Islet precursor cell (in vitro differentiated cells): Measurements from ENCODE around the gene IZUMO4.
"Not testable (repeated sequence)": the region's sequence is repeated elsewhere in the genome, so short reads cannot be mapped to it uniquely, and the experiment has no call there.

ENCODE experiments used
- DNase-seq: peaks from one replicate; pipeline ENCODE4 v3.0.0-alpha.2; 2018

IZUMO4 gene

DNA sequence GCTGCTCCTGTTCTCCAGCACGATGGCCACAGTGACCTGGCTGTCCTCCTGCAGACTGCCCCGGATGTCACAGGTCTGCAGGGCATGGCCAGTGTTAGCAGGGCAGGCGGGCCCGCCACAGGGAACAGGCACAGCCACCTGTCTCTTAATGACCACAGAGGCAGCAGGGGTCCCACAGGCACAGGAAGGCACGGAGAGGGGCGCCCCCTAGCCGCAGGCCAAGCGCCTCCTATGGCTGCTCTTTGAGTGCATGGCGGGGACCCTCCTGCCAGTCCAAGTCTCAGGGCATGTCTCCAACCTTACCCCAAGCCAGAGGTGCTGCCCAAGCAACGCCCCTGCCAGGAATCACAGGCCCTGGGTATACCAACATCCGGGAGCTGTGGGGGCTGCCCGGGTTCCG, 14.1 kb downstream of the IZUMO4 start:
- DNase-seq = no peak

DNA sequence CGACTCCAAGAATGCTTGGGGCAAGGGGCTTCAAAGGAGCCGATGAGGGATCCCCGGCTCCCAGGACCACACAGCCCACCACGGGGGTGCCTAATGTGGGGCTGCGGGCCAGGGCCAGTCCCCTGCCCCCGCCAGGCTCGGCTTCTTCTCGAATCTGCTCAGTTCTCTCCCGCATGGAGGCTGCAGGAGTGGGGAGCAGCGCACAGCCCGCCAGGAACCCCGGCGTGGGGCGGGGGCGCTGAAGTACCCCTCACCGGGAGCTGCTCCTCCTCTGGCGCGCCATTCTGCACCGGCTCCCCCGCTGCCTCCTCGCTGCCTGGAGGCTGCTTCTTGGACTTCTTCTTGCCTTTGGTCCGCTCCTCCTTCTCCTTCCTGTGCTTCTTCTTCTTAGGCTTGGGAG, 14.7 kb downstream of the IZUMO4 start:
- no peak for DNase-seq

DNA sequence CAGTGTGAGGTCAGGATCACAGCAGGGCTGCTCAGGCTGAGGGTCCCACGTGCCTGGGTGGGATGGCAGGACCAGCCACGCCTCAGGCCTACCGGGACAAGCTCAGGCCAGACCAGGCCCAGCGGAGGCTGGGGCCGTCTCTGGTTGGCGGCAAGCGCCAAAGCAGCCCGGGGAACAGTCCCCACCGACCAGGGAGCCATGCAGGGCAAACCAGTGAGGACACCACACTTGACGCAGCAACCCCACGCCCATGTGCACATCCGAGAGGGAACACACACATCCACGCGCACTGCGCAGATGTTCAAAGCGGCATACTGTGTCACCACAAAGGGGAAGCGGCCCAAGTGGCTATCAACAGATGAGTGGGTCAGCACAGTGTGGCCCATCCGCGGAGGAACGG, 15.2 kb downstream of the IZUMO4 start:
- DNase-seq = no peak

DNA sequence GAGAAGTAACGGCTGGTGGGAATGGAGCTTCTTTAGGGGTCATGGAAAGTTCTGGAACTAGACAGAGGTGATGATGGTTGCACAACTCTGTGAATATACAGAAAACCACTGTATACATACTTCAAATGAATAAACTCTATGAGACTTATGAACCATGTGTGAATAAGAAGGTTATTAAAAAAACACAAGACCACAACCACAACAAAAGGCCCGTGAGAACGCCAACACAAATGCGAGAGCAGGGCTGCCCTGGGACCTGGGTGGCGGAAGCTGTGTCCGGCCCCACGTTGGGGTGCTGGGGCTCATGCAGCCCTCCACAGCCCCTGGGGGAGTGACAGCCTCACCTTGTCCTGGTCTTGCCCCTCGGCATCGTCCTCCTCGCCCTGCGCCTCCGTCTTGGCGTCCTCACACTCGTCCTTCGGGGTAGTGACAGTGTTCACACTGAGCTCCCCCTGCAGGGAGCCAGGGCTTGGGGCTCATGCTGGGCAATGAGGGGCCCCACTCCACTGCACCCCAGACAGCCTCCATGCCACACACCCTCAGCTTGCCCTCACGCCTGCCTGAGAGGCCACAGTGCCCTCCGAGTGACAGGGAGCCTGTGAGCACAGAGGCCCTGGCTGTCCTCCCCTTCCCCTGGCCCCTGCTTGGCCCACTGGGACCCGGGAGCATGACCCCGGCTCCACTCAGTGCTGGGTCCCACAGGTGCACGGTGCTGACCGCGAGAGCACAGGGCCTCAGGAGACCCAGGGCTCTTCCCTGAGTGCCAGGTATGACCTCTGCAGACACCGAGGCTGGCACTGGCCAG, 16.0 kb downstream of the IZUMO4 start:
- no peak for DNase-seq

DNA sequence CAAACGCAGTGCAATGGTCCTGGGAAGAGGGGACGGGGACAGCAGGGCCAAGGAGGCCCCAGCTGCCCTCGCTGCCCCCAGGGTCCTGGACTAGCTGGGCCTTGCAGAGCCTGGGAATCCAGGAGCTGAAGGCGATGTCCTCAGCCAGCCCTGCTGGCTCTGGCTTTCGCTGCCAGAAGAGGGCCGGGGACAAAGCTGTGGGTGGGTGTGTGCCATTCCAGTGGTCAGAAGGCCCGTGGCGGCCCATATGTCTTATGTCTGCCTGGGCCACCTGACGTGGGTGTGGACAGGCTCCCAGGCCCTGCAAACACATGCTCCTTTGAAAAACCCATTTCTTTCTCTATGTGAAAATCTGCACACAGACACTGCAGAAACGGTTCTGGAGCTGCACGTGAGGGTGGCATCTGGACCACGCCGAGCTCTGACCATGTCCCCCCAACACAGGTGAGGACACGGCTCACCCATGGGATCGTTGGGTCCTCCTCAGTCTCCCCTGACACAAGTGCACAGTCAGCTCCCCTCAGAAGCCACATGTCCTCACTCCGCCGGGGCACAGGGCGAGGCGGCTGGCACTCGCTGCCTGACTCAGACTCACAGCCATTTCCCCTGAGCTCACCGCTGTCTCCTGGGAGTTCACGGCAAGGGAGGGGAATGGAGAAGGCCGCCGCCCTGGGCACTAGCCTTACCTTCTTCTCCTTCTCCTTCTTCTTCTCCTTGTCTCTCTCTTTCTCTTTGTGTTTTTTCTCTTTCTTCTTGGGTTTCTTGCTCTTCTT, 16.9 kb downstream of the IZUMO4 start:
- no peak for DNase-seq

DNA sequence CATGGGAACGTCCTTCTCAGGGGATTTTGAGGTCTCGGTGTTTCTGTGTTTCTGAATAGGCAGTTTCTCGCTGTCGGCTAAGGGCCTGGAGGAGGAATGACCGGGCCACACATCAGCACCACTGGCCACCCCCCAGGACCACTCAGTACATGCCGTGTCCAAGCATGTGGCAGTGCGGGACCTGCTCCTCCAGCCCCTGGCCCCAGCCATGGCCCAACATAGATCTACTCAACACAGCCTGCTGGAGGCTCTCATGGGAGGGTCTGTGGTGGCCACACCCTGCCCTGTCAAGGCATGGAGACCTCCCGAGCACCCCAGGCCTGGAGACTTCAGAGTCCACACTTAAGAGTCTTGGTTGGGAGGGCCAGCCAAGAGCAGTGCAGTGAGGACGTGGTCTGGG, 17.5 kb downstream of the IZUMO4 start:
- DNase-seq = no peak

DNA sequence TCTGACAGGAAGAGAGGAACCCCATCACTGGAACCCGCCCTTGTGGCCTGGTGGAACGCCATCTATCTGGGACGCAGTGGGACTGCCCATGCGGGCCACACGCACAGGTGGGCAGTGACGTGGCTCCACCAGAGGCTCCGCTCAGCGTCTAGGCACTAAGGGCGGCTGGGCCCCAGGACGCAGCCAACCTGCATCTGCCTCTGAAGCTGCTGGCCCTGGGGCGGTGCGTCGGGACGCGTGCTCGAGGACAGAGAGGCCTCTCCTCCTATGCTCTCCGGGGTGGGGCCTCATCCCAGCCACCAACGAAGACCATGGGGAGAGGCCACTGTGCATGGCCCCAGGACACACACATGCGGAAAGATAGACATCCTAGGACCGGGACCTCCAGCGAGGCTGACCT, 18.1 kb downstream of the IZUMO4 start:
- no peak for DNase-seq

DNA sequence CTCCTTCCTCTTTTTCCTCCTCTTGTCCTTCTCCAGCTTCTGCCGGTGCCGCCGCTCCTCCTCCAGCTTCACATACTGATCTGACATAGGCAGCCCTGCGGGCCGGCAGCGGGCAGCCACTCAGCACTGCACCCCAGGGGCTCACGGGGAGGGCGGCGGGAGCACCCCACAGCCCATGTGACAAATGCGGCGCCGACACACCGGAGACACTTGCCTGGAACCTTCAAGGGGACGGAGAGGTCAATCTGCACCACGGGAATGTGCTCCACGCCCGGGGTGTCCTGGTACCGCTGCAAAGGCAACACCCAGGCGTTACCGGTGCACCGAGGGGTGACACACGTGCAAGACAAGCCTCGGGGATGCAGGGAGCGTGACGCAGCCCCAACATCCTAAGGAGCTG, 18.6 kb downstream of the IZUMO4 start:
- DNase-seq = no peak

DNA sequence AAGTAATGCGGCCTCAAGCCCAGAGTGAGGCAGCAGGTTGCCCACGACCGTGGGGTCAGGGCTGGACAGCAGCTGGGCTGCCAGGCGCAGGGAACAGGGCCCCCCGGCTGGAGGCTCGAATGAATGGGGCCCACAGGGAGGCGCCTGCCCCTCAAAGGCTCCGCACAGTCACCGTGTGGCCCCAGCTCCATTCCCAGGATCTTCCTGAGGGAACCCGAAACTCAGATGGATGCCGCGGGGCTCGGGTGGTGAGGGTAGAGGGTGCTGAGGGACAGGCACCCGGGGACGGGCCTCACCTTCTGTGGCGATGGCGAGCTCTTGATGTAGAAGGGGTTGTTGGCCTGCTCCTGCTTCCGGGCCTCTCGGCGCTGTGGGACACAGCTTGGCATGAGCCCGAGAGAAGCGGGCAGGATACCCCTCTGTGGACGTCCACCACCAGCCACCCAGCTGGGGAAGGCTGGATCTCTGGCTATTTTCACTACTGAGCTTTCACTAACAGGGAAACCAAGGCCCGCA, 19.3 kb downstream of the IZUMO4 start:
- no peak for DNase-seq

DNA sequence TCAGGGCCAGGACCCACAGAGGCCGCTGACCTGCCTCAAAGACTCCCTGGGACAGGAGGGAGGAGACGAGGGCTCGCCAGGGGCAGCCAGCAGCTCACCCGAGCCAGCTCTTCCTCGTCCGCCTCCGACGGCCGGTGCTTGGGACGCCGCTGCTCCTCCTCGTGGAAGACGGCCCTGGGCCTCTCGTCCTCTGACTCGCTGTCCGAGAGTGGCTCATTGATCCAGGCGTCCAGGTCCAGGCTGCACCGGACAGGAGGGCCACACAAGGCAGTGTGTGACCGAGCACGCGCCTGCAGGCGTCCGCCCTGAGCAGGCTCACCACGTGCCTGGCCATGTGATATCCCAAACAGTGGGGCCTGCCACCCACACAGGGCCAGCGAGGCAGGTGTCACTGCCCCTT, 19.8 kb downstream of the IZUMO4 start:
- DNase-seq = no peak

DNA sequence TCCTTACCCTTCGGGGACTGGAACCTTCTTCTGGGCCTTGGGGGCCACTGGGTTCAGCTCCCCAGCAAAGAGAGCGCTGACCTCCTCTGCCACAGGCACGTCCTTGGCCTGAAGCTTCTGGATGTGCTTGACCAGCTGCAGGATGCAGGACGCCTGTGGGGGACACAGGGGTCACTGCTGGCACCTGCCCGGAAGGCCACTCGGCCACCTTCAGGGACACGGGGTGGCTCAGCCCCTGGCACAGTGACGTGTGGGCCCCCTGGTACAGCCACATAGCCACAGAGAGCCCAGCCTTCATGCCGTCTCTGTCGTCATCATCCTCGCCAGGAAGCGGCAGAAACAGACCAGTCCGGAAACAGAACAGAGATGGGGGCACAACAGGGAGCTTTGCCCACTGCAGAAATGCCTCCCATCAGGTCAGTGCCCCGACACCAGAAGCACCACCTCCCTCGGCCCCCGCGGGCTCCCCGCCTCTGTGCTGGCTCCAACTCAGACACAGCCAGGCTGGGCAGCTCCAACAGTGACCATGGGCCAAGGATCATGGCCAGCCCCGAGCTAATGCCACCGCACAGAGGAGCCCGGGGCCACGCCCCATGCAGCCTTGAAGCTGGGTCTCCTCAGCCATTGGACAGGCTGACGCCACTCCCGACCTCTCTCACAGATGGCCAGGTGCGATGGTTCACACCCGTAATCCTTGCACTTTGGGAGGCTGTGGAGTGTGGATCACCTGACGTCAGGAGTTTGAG, 20.7 kb downstream of the IZUMO4 start:
- DNase-seq = no peak

DNA sequence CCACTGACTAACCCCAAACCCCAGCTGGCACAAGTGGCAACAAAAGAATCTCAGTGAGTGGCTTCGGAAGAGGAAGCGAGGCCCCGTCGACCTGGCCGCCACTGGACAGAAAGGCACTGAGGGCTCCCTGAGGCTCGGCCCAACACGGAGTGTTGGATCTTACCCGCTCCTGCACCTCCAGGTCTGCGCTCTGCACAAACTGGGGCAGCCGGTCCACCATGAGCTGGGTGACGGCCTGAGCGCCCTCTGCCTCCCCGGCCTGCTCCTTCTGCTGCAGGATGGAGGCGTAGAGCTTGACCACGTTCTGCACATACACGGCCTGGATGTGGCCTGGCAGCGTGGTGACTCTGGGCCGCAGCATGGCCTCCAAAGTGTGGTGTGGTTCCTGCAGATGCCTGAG, 21.7 kb downstream of the IZUMO4 start:
- DNase-seq = no peak

DNA sequence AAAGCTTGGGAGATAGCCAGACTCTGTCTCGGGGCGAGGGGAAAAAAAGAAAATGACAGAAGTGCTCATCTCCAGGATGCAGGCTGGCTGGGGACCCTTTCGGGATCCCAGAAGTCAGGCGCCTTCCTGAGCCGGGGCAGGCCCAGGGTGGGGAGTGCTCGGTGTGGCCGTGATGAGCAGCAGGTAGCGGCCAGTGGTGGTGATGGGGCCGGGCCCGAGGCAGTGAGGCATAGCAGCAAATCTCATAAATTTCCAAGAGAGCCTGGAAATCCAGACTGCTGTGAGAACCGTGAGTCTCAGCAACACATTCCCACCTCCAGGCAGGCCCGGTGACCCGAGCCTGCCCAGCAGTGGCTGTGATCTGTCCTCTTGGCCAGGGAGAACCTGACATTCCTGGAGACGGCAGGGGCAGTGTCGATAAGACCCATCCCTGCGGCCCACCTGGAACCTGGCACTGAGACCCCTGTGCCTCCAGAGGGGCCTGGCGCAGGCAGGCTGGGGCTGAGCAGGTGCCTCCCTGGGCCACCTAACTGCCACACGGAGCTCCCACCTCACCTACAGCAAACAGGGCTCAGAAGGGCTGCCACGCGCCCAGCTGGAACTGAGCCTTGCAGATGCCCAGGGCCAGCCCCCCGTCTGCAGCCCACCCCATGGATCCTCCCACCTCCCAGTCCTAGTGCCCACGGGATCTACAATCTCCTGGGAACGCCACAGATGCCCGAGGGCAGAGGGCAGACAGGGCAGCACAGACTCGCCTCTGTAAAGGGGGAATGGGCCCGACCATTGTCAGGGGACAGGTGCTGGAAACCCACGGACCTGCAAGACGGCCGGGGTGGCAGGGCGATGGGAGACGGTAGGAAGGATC, 23.4 kb downstream of the IZUMO4 start:
- no peak for DNase-seq

DNA sequence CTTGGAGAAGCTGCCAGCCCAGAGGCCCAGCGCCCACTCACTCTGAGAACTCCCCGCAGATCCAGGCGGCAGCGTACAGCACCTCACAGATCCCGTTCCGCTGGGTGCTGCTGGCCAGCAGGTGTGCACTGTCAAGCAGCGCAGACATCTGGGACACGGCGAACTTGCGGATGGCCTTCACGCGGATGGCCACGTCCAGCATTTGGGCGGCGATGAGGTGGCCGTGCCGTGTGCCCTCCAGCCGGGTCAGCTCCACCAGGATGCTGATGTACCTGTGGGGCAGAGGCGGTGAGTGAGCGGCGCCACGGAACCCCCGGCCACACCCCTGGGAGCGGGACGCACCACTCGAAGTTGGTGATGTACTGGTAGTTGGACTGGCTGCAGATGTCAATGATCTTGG, 24.1 kb downstream of the IZUMO4 start:
- DNase-seq = no peak

DNA sequence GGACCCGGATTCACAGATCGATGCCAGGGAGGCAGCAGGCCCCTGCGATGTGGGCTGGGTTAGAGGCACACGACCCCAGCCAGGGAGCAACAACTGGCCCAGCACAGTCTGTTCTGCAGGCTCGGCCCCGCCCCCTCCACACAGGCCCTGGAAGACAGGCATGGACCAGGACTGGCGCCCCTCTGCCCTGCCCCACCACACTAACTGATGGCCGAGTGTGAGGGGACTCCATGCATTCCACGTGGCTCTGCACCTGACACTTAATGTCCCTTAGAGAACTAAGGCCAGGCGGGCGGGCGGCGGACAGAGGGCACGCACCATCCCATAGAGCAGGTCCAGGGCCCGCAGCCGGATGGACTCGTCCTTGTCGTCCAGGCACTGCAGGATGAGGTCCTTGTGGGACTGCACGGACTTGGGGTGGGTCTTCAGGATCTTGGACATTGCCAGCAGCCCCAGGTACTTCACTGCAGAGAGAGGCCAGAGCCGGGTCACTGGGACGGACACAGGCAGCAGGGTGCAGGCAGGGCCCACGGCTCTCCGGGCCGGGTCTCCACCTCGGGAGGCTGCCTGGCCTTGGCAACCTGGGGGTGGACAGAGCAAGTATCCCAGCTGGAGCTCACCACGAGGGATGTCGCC, 24.8 kb downstream of the IZUMO4 start:
- no peak for DNase-seq

DNA sequence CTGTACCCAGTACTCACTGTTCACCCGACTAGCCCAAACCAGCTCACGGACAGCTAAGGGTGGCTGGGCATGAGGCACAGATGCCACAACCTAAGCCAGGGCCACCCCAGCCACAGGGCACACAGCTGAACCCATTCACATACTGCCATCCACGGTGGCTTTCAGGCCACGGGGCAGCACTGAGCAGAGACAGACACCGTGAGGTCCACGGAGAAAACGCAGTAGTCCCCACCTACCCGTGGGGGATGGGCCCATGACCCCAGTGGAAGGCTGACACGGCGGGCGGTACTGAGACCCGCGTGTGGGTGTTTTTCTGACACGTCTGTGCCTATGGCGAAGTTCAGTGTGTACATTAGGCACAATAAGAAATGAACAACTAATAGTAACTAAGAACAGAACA, 25.5 kb downstream of the IZUMO4 start:
- no peak for DNase-seq

DNA sequence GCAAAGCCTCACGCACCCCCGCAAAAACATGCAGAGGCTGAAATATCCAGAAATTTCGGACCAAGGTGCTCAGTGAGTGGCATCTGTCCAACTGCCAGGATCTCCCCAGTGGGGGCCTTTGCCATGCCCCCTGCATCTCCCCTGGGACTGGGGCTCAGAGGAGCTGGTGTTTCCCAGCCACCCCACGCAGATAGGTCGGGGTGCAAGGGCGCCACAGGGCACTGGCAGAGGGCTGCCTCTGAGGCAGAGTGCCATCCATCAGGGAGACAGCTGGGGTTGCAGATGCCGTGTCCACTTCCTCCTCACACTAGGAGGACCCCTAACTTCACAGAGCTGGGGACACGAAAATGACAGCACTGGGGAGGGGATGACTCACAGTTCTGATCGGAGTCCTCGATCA, 26.3 kb downstream of the IZUMO4 start:
- no peak for DNase-seq

DNA sequence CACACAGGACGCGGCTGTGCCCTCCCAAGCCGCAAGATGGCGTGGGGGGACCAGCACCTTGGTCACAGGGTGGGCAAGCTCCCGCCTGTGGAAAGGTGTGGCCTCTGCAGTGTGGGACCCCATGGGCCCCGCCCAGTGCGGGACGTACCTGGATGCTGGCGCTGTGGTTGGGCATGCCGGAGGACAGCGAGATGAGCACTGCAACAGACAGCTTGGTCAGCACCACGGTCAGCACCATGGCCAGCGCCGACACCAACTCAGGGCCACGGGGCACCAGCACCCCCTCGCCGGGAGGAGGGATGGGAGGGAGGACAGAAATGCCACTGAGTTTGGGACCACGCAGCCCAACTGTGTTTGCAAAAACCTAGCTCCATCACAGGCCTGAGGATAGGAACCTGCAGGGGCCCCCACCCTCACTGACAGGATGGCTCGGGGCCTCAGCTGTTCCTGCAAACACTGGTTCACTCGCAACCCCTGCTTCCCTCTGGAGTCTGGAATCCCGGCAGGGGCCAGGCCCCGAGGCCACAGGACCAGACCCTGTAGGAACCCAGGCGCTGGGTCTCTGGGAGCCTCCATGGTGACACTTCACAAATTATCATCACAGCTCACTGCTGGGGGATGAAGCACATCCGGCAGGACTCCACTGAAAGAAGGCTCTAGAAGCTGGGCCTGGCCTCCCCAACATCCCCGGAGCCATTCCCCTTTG, 27.1 kb downstream of the IZUMO4 start:
- peak; percentile 71 for DNase-seq

DNA sequence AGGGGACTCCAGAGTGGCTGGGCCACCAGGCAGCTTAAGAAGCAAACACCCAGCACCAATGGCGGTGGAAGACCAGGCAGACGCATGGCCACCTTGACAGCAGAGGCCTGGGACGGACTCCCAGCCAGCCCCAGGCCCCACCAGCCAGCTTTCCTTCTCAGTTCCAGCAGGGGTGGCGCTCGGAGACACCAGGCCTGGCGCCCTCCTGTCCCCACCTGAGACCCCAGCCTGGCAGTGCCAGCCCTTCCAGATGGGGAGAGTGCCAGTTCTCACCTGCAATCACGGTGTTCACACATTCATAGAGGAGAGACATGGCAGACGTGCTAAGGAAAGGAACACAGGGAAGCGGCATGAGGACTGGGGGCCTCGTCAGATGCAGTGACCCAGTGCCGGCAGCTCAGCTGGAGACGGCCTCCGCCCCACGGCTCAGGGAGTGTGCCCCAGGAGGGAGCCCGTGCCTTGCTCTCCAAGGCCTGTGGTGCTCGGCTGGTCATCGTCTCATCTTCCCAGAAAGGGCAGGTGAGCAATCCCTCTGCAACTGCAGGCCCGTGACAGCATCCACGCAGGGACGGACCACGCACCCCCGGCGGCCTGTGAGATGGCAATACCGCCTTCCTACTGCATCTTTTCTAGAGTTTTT, 30.3 kb downstream of the IZUMO4 start:
- no peak for DNase-seq

DNA sequence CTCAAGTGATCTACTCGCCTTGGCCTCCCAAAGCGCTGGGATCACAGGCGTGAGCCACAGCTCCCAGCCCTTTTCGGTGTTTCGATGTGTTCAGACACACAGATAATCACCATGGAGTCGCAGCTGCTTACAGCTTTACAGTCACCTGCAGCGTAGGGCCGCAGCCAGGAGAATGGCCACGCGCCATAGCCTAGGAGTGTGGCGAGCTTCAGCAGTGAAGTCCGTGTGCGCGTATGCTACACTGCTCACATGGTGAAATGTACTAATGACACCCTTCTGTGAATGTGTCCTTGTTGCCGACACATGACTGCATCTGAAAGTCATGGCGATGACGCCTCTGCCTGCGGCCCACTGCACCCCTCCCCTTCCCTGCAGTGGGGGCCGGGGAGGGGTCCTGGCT, 31.0 kb downstream of the IZUMO4 start:
- DNase-seq = no peak

DNA sequence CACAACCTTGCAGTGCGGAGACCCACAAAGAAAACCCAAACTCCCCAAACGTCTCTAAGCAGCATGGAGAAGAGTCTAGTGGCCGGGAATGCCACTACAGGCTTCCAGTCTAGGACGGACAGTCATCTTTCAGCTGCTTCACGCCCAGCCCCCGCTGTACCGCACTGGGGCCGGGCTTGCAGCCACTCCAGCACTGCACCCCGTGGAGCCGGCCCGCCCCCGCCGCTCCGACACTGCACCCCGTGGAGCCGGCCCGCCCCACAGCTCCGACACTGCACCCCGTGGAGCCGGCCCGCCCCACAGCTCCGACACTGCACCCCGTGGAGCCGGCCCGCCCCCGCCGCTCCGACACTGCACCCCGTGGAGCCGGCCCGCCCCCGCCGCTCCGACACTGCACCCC, 31.5 kb downstream of the IZUMO4 start:
- not testable (repeated sequence) for DNase-seq
